Mesendoderm (in vitro differentiated cells): ENCODE results near the gene VPS33B.

Experiments
- DNase-seq: peaks from one replicate; pipeline ENCODE4 v3.0.0; 2013
- H2AK5ac ChIP-seq: 2 replicates; pipeline ENCODE4 v1.6.1; 2013; ENCODE audit warnings: low read length, inconsistent platforms
- H2BK120ac ChIP-seq: 2 replicates; pipeline ENCODE4 v1.6.1; 2013; ENCODE audit warnings: low read depth, mild to moderate bottlenecking, low read length, moderate library complexity, mixed read lengths
- H2BK15ac ChIP-seq: replicated peaks from 2 replicates; pipeline ENCODE4 v1.6.1; 2013; ENCODE audit warnings: low read depth, mild to moderate bottlenecking, moderate library complexity
- H2BK5ac ChIP-seq: 2 replicates; pipeline ENCODE4 v1.6.1; 2013; ENCODE audit warnings: low read length, inconsistent platforms
- H3K18ac ChIP-seq: 2 replicates; pipeline ENCODE4 v1.6.1; 2013; ENCODE audit warnings: mild to moderate bottlenecking, low read length, mixed read lengths
- H3K23ac ChIP-seq: one replicate; pipeline ENCODE4 v1.6.1; 2013; ENCODE audit warnings: low read length
- H3K27ac ChIP-seq: 2 replicates; pipeline ENCODE4 v1.5.1; 2013; ENCODE audit warnings: low read depth, mild to moderate bottlenecking, inconsistent platforms, low read length, moderate library complexity
- H3K27me3 ChIP-seq: 2 replicates; pipeline ENCODE4 v1.6.1; 2013; ENCODE audit warnings: low read length, control low read depth, mild to moderate bottlenecking, inconsistent platforms; ENCODE audit not compliant: insufficient read depth, poor library complexity
- H3K36me3 ChIP-seq: 2 replicates; pipeline ENCODE4 v1.6.1; 2013; ENCODE audit warnings: low read length, inconsistent platforms; ENCODE audit not compliant: control insufficient read depth, insufficient read depth
- H3K4ac ChIP-seq: one replicate; pipeline ENCODE4 v1.6.1; 2013; ENCODE audit warnings: low read depth, mild to moderate bottlenecking, low read length, moderate library complexity
- H3K4me1 ChIP-seq: 2 replicates; pipeline ENCODE4 v1.6.1; 2013; ENCODE audit warnings: low read depth, low read length, inconsistent platforms; ENCODE audit not compliant: control insufficient read depth
- H3K4me2 ChIP-seq: 2 replicates; pipeline ENCODE4 v1.6.1; 2013; ENCODE audit warnings: low read length
- H3K4me3 ChIP-seq: 2 replicates; pipeline ENCODE4 v1.5.1; 2013; ENCODE audit warnings: mild to moderate bottlenecking, low read length
- H3K56ac ChIP-seq: one replicate; pipeline ENCODE4 v1.6.1; 2013; ENCODE audit warnings: low read length
- H3K79me1 ChIP-seq: 2 replicates; pipeline ENCODE4 v1.6.1; 2013; ENCODE audit warnings: low read length, inconsistent platforms
- H3K79me2 ChIP-seq: 2 replicates; pipeline ENCODE4 v1.6.1; 2013; ENCODE audit warnings: mild to moderate bottlenecking, low read length; ENCODE audit not compliant: control insufficient read depth, insufficient read depth
- H3K9ac ChIP-seq: 2 replicates; pipeline ENCODE4 v1.6.1; 2013; ENCODE audit warnings: low read length, inconsistent platforms
- H4K5ac ChIP-seq: one replicate; pipeline ENCODE4 v1.6.1; 2013; ENCODE audit warnings: low read length
- H4K8ac ChIP-seq: one replicate; pipeline ENCODE4 v1.6.1; 2013; ENCODE audit warnings: low read depth, mild to moderate bottlenecking, control low read depth, low read length, moderate library complexity
- WGBS: extraction: QIAGEN DNeasy Blood & Tissue Kit; methylation state at CpG from one replicate; pipeline ENCODE4 v1.1.7; 2013; ENCODE audit warnings: low lambda C conversion rate, missing lambda C conversion rate; ENCODE audit not compliant: insufficient coverage; ENCODE audit errors: extremely low coverage; 5-methylcytosine and 5-hydroxymethylcytosine counted together

Gene VPS33B

GRCh38 chr15:90972133-90972532, 50.3 kb downstream of the VPS33B start:
- no peak overlapping the region for H3K23ac ChIP-seq
- H2BK120ac ChIP-seq, result no peak overlapping the region
- H3K4me1 ChIP-seq, result no peaks in the 10 kb centered on the region
- DNase-seq, result no peak
- H3K9ac ChIP-seq, result no peak overlapping the region
- no peak overlapping the region for H3K4me3 ChIP-seq
- no peaks in the 10 kb centered on the region for H3K79me1 ChIP-seq
- H3K27ac ChIP-seq, result no peak overlapping the region
- H2AK5ac ChIP-seq, result no peak overlapping the region
- H3K18ac ChIP-seq, result no peak overlapping the region
- H2BK15ac ChIP-seq, result no peak overlapping the region
- no peak overlapping the region for H3K4ac ChIP-seq
- no peak overlapping the region for H3K4me2 ChIP-seq
- no peak overlapping the region for H4K5ac ChIP-seq
- no peaks in the 10 kb centered on the region for H3K27me3 ChIP-seq
- no CpG with 5 or more reads among the region's 5 CpGs for WGBS
- peaks cover 30% of the 10 kb centered on the region for H3K36me3 ChIP-seq
- no peaks in the 10 kb centered on the region for H3K79me2 ChIP-seq
- no peak overlapping the region for H2BK5ac ChIP-seq
- no peak overlapping the region for H4K8ac ChIP-seq
- no peak overlapping the region for H3K56ac ChIP-seq

GRCh38 chr15:90970274-90970673, 52.1 kb downstream of the VPS33B start:
- H3K4me3 ChIP-seq, result no peak overlapping the region
- peaks cover 33% of the 10 kb centered on the region for H3K36me3 ChIP-seq
- no peak overlapping the region for H3K56ac ChIP-seq
- H4K5ac ChIP-seq, result no peak overlapping the region
- no peak overlapping the region for H2AK5ac ChIP-seq
- H3K18ac ChIP-seq, result no peak overlapping the region
- no peak overlapping the region for H3K27ac ChIP-seq
- H3K4me2 ChIP-seq, result no peak overlapping the region
- H2BK15ac ChIP-seq, result no peak overlapping the region
- H2BK5ac ChIP-seq, result no peak overlapping the region
- no peak overlapping the region for H4K8ac ChIP-seq
- no peaks in the 10 kb centered on the region for H3K4me1 ChIP-seq
- no peaks in the 10 kb centered on the region for H3K27me3 ChIP-seq
- H3K23ac ChIP-seq, result no peak overlapping the region
- H3K79me2 ChIP-seq, result no peaks in the 10 kb centered on the region
- no CpG with 5 or more reads among the region's 7 CpGs for WGBS
- DNase-seq, result no peak
- no peak overlapping the region for H3K4ac ChIP-seq
- H2BK120ac ChIP-seq, result no peak overlapping the region
- H3K9ac ChIP-seq, result no peak overlapping the region
- no peaks in the 10 kb centered on the region for H3K79me1 ChIP-seq

- Histone ChIP-seq H3K56ac (no peak overlapping the region), H4K5ac (no peak overlapping the region), H4K8ac (no peak overlapping the region), H3K79me2 (no peaks in the 10 kb centered on the region), H3K18ac (no peak overlapping the region), H3K27me3 (no peaks in the 10 kb centered on the region), H3K9ac (no peak overlapping the region), H3K4me2 (no peak overlapping the region), H2BK5ac (no peak overlapping the region), H3K4me3 (no peak overlapping the region), H3K79me1 (no peaks in the 10 kb centered on the region), H3K4ac (no peak overlapping the region), H2BK15ac (no peak overlapping the region), H3K4me1 (no peaks in the 10 kb centered on the region), H3K23ac (no peak overlapping the region), H2AK5ac (no peak overlapping the region), H3K36me3 (peaks cover 32% of the 10 kb centered on the region), H3K27ac (no peak overlapping the region), H2BK120ac (no peak overlapping the region)
- no peak for DNase-seq
- no CpG with 5 or more reads among the region's 1 CpG for WGBS
Observed at GRCh38 chr15:90968434-90968833, 54.0 kb downstream of the VPS33B start.

GRCh38 chr15:90967206-90967605, 55.2 kb downstream of the VPS33B start:
- H3K4me3 ChIP-seq, result no peak overlapping the region
- no peak overlapping the region for H3K27ac ChIP-seq
- H3K56ac ChIP-seq, result no peak overlapping the region
- no peak for DNase-seq
- H3K36me3 ChIP-seq, result peaks cover 27% of the 10 kb centered on the region
- H2BK5ac ChIP-seq, result no peak overlapping the region
- no peak overlapping the region for H4K5ac ChIP-seq
- no CpG with 5 or more reads among the region's 5 CpGs for WGBS
- H3K4me2 ChIP-seq, result no peak overlapping the region
- H4K8ac ChIP-seq, result no peak overlapping the region
- H3K18ac ChIP-seq, result no peak overlapping the region
- no peak overlapping the region for H3K23ac ChIP-seq
- no peak overlapping the region for H2AK5ac ChIP-seq
- no peak overlapping the region for H3K9ac ChIP-seq
- no peaks in the 10 kb centered on the region for H3K79me1 ChIP-seq
- H2BK15ac ChIP-seq, result no peak overlapping the region
- H3K4me1 ChIP-seq, result no peaks in the 10 kb centered on the region
- H3K27me3 ChIP-seq, result no peaks in the 10 kb centered on the region
- H3K4ac ChIP-seq, result no peak overlapping the region
- H3K79me2 ChIP-seq, result no peaks in the 10 kb centered on the region
- no peak overlapping the region for H2BK120ac ChIP-seq

GRCh38 chr15:90966262-90966661, 56.1 kb downstream of the VPS33B start:
- H3K36me3 ChIP-seq, result peaks cover 27% of the 10 kb centered on the region
- no peak overlapping the region for H3K56ac ChIP-seq

GRCh38 chr15:90962021-90962420, 60.4 kb downstream of the VPS33B start:
- Histone ChIP-seq H4K5ac (no peak overlapping the region), H3K79me2 (no peaks in the 10 kb centered on the region), H3K27ac (no peak overlapping the region), H3K4ac (no peak overlapping the region), H2BK120ac (no peak overlapping the region), H3K4me2 (no peak overlapping the region), H3K56ac (no peak overlapping the region), H2BK5ac (no peak overlapping the region), H3K23ac (no peak overlapping the region), H3K9ac (no peak overlapping the region), H3K36me3 (peaks cover 7% of the 10 kb centered on the region), H3K4me1 (no peaks in the 10 kb centered on the region), H3K27me3 (no peaks in the 10 kb centered on the region), H3K18ac (no peak overlapping the region), H4K8ac (no peak overlapping the region), H3K4me3 (no peak overlapping the region), H3K79me1 (peaks cover 2% of the 10 kb centered on the region), H2AK5ac (no peak overlapping the region), H2BK15ac (no peak overlapping the region)
- WGBS, result no CpG with 5 or more reads among the region's 4 CpGs
- no peak for DNase-seq

More at GRCh38 chr15:90966262-90966661, 56.1 kb downstream of the VPS33B start:
- H3K79me2 ChIP-seq, result no peaks in the 10 kb centered on the region
- no peak overlapping the region for H3K4me2 ChIP-seq
- no peak overlapping the region for H4K8ac ChIP-seq
- no peak overlapping the region for H3K27ac ChIP-seq
- no peak overlapping the region for H2BK5ac ChIP-seq
- H3K4ac ChIP-seq, result no peak overlapping the region
- no peak overlapping the region for H3K9ac ChIP-seq
- no peak overlapping the region for H2BK15ac ChIP-seq
- H2AK5ac ChIP-seq, result no peak overlapping the region
- no peaks in the 10 kb centered on the region for H3K79me1 ChIP-seq
- no peak overlapping the region for H3K18ac ChIP-seq
- no peak for DNase-seq
- no peaks in the 10 kb centered on the region for H3K27me3 ChIP-seq
- WGBS, result no CpG with 5 or more reads among the region's 9 CpGs
- H2BK120ac ChIP-seq, result no peak overlapping the region
- no peak overlapping the region for H4K5ac ChIP-seq
- no peak overlapping the region for H3K23ac ChIP-seq
- H3K4me3 ChIP-seq, result no peak overlapping the region
- no peaks in the 10 kb centered on the region for H3K4me1 ChIP-seq
